GM12878 (cell line): ENCODE measurements around the gene ATXN1. TPM values are rescaled to one million over a fixed set of nuclear protein-coding genes. Genes with fewer than 3 reads are reported as not detected.

ENCODE experiments used
- ATAC-seq: fragments of 200-7000 bp; cut with Tn5 transposase; 3 replicates; pipeline ENCODE4 v1.9.1; 2020; ENCODE audit warnings: mild to moderate bottlenecking, moderate library complexity
- BruUV-seq: library from RNA; stranded (reverse); fragments of 400-500 nt; replicated peaks from 2 replicates; lab custom pipeline; 2021; lab: Mats Ljungman, UMichigan
- CTCF ChIA-PET: fragments of 300-600 bp; sonication (Branson Sonifier 250); formaldehyde crosslinking; extraction: SDS; loops from one replicate; lab custom pipeline; 2021; ENCODE audit warnings: inconsistent platforms; lab: Yijun Ruan, JAX
- POLR2A ChIA-PET: fragments of 350-600 bp; formaldehyde crosslinking; extraction: SDS; loops from one replicate; lab custom pipeline; 2021; ENCODE audit warnings: inconsistent platforms; lab: Charles Lee
- RAD21 ChIA-PET: fragments of 300-600 bp; sonication (Branson Sonifier 250); formaldehyde crosslinking; loops from one replicate; lab custom pipeline; 2023; ENCODE audit warnings: antibody characterized with exemption; ENCODE audit not compliant: unreplicated experiment; lab: Charles Lee
- SMC1A ChIA-PET: fragments of 300-600 bp; sonication (Branson Sonifier 250); formaldehyde crosslinking; loops from one replicate; lab custom pipeline; 2023; ENCODE audit not compliant: unreplicated experiment, uncharacterized antibody; lab: Charles Lee
- DNase-seq: peaks from one replicate; pipeline ENCODE4 v3.0.0-alpha.2; 2011; ENCODE audit warnings: low read depth, low spot score
- FAIRE-seq: peaks from 3 replicates; lab custom pipeline; 2011; peaks lifted over from hg19 to GRCh38; lab: Jason Lieb, UNC
- H2AFZ ChIP-seq: 2 replicates; pipeline ENCODE4 v1.6.0; 2011; ENCODE audit warnings: low read depth, low read length, control low read depth; ENCODE audit not compliant: control insufficient read depth
- H3K27ac ChIP-seq: 2 replicates; pipeline ENCODE4 v1.5.1; 2011; ENCODE audit warnings: control low read depth; ENCODE audit not compliant: control insufficient read depth, insufficient read depth
- H3K27me3 ChIP-seq, 2 experiments: replicated peaks in 1 of 2; 2 replicates each; pipeline versions ENCODE4 v1.6.0 to v1.6.1; 2011; ENCODE audit warnings: low read length in 1 of 2; ENCODE audit not compliant: control insufficient read depth in 2 of 2, insufficient read depth in 2 of 2
- H3K36me3 ChIP-seq, 2 experiments: 2 replicates each; pipeline ENCODE4 v1.5.1; 2011; ENCODE audit warnings: low read length in 1 of 2; ENCODE audit not compliant: control insufficient read depth in 2 of 2, insufficient read depth in 2 of 2
- H3K4me1 ChIP-seq: 2 replicates; pipeline ENCODE4 v1.6.1; 2011; ENCODE audit warnings: mild to moderate bottlenecking, low read length, moderate library complexity, mixed read lengths; ENCODE audit not compliant: control insufficient read depth, insufficient read depth
- H3K4me2 ChIP-seq: 2 replicates; pipeline ENCODE4 v1.6.0; 2011; ENCODE audit warnings: control low read depth; ENCODE audit not compliant: control insufficient read depth, insufficient read depth
- H3K4me3 ChIP-seq: fragments of 200-600 bp; sonication (generic); 2 replicates; pipeline ENCODE4 v1.5.1; 2016
- H3K79me2 ChIP-seq: 2 replicates; pipeline ENCODE4 v1.6.0; 2011; ENCODE audit warnings: low read length; ENCODE audit not compliant: control insufficient read depth, insufficient read depth
- H3K9ac ChIP-seq: 2 replicates; pipeline ENCODE4 v1.8.0; 2011; ENCODE audit warnings: low read length, control low read depth, mixed read lengths; ENCODE audit not compliant: control insufficient read depth, insufficient read depth
- H3K9me3 ChIP-seq: replicated peaks from 3 replicates; pipeline ENCODE4 v1.5.1; 2011; ENCODE audit warnings: mild to moderate bottlenecking, low read length; ENCODE audit not compliant: control insufficient read depth, insufficient read depth
- H4K20me1 ChIP-seq: 2 replicates; pipeline ENCODE4 v1.6.0; 2011; ENCODE audit not compliant: control insufficient read depth, insufficient read depth
- ATF7 ChIP-seq: fragments of 450-650 bp; IDR thresholded peaks from 2 replicates; pipeline ENCODE4 v1.6.1; 2016; ENCODE audit warnings: low read depth, mild to moderate bottlenecking
- CBX3 ChIP-seq: fragments of 200-600 bp; sonication (generic); IDR thresholded peaks from 2 replicates; pipeline ENCODE4 v1.6.1; 2016; ENCODE audit warnings: low read depth, borderline replicate concordance
- EZH2 ChIP-seq: IDR thresholded peaks from 2 replicates; pipeline ENCODE4 v1.6.1; 2012; ENCODE audit warnings: low read depth, mild to moderate bottlenecking, control low read depth, inconsistent platforms, low read length, borderline replicate concordance; ENCODE audit not compliant: control insufficient read depth
- HDAC2 ChIP-seq: fragments of 200-600 bp; sonication (generic); IDR thresholded peaks from 2 replicates; pipeline ENCODE4 v1.6.1; 2017
- HDAC6 ChIP-seq: fragments of 200-600 bp; sonication (generic); IDR thresholded peaks from one replicate; pipeline ENCODE4 v1.8.0; 2017; ENCODE audit warnings: antibody characterized with exemption; ENCODE audit not compliant: unreplicated experiment
- JUNB ChIP-seq: IDR thresholded peaks from 2 replicates; pipeline ENCODE4 v1.6.1; 2016; ENCODE audit warnings: antibody characterized with exemption, mild to moderate bottlenecking
- LARP7 ChIP-seq: fragments of 450-650 bp; IDR thresholded peaks from 2 replicates; pipeline ENCODE4 v1.6.1; 2017; ENCODE audit warnings: mild to moderate bottlenecking
- MYC ChIP-seq: IDR thresholded peaks from 2 replicates; pipeline ENCODE4 v1.6.1; 2011; ENCODE audit warnings: mild to moderate bottlenecking, low read length, moderate library complexity, inconsistent platforms; ENCODE audit not compliant: insufficient read depth, insufficient replicate concordance, insufficient read length, severe bottlenecking
- NFIC ChIP-seq: IDR thresholded peaks from 2 replicates; pipeline ENCODE4 v1.6.1; 2012; ENCODE audit warnings: low read depth, mild to moderate bottlenecking, inconsistent platforms, low read length, moderate library complexity
- NR2C1 ChIP-seq: fragments of 450-650 bp; IDR thresholded peaks from 2 replicates; pipeline ENCODE4 v1.6.1; 2017; ENCODE audit warnings: antibody characterized with exemption, mild to moderate bottlenecking, moderate library complexity
- RUNX3 ChIP-seq: IDR thresholded peaks from 2 replicates; pipeline ENCODE4 v1.6.1; 2012; ENCODE audit warnings: low read length, inconsistent platforms
- ZNF217 ChIP-seq: fragments of 450-650 bp; IDR thresholded peaks from 2 replicates; pipeline ENCODE4 v1.6.1; 2017; ENCODE audit warnings: antibody characterized with exemption, mild to moderate bottlenecking
- WGBS: methylation state at CpG from one replicate; pipeline ENCODE4 v1.1.6; 2016; ENCODE audit warnings: low lambda C conversion rate; ENCODE audit not compliant: insufficient replicate concordance, insufficient coverage; ENCODE audit errors: missing lambda C conversion rate; 5-methylcytosine and 5-hydroxymethylcytosine counted together
- in situ Hi-C: fragments of 300-500 bp; cut with MboI; formaldehyde crosslinking; loops from 9 replicates; pipeline ENCODE4 v1.14.3; 2018; ENCODE audit warnings: mixed read lengths
- intact Hi-C: fragments of 100-400 bp; cut with micrococcal nuclease; formaldehyde crosslinking; loops from one replicate; pipeline ENCODE4 v1.14.2; 2022; ENCODE audit not compliant: unreplicated experiment
- polyA plus RNA-seq, 11 experiments: library from polyadenylated mRNA; depleted of rRNA in 4 of 11; unstranded in 6 of 11; stranded (reverse) in 5 of 11; fragments of >200 nt; fragmentation: Nextera tagmentation in 4 of 11; fragmentation: Illumina TruSeq in 1 of 11; extraction: Ambion mirVana in 4 of 11; extraction: Trizol in 1 of 11; gene quantifications; 1 replicate in 1 of 11; 2 replicates in 10 of 11; pipeline versions ENCODE4 v1.2.1 to v1.2.3, GENCODE V29; 2011 to 2016; ENCODE audit warnings: inconsistent platforms in 2 of 11, missing spikeins in 2 of 11, low read depth in 1 of 11
- total RNA-seq, 4 experiments: library from RNA; depleted of rRNA in 3 of 4; stranded (reverse); fragments of >200 nt in 3 of 4; fragmentation: Illumina TruSeq in 1 of 4; extraction: Trizol in 1 of 4; gene quantifications; 2 replicates each; pipeline versions ENCODE4 v1.2.1 to v1.2.3, GENCODE V29; 2013 to 2021
- TF ChIP-seq, protein P1 (sequence below): fragments of 450-650 bp; IDR thresholded peaks from 2 replicates; pipeline ENCODE4 v1.6.1; 2018; ENCODE audit warnings: borderline replicate concordance, mild to moderate bottlenecking; ENCODE audit not compliant: partially characterized antibody
- TF ChIP-seq, protein P2 (sequence below): IDR thresholded peaks from 2 replicates; pipeline ENCODE4 v1.6.1; 2012; ENCODE audit warnings: low read length, inconsistent platforms
- TF ChIP-seq, protein P3 (sequence below): fragments of 450-650 bp; IDR thresholded peaks from 2 replicates; pipeline ENCODE4 v1.6.1; 2017; ENCODE audit warnings: mild to moderate bottlenecking, low read depth, inconsistent platforms; ENCODE audit not compliant: poor library complexity, severe bottlenecking

The ATXN1 gene
- total and polyA plus RNA-seq, 10 of the 15 experiments (the other 5 are each of a cell fraction or from before 2014, with no cell fraction given): 12.2 to 51.2 (median 20.5) TPM

DNA sequence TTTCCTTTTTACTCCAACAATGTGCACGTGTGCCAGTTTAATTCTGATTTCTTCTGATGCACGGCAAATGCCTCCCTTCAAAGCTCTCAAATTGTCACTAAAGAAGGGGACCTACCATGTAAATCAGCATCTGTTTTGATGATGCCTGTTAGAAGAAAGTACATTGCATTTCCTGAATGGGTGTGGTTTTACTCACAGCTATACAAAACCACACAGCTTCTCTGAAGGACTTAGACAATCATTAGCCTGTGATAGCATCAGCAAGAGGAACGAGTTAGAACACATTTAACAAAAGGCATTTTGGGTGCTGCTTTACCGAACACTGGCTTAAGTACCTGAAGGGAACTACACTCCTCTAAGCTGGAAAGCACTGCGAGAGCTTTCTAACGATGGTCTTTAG, 109.4 kb downstream of the ATXN1 start (continued):
- TF ChIP-seq MYC (no peak), NFIC (no peak), RUNX3 (peak; percentile 73), ATF7 (peak; percentile 45; the same call in 1 of the 2 replicates)

DNA sequence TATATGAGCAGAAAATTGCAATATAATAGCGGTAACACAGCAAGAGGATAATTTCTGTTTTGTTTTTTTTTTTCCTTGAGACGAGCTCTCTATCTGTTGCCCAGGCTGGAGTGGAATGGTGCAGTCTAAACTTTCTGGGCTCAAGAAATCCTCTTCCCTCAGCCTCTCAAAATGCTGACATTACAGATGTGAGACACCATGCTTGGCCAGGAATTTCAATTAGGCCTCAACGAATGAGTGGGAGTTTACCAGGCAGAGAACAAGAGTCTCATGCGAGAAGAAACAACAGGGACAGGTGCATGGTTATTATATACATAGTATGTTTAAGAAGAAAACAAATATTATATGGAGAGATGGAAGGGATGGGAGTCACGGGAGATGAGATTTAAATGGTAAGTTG, 111.4 kb downstream of the ATXN1 start:
- in situ Hi-C loops (no loop called here), intact Hi-C loops (loop anchor here (5.0 kb wide), 1 partner anchor 112 kb away; the partner anchor contains the start of gene ATXN1)
- Histone ChIP-seq H3K9ac (no peak overlapping the region), H3K4me1 (peaks cover 16% of the 10 kb centered on the region), H2AFZ (no peak overlapping the region), H3K27me3 (no peaks in the 10 kb centered on the region), H3K36me3 (peaks cover 2 to 3% of the 10 kb centered on the region in 2 experiments; a peak in 1 of 4 replicates), H3K27ac (no peak overlapping the region), H3K4me2 (no peak overlapping the region), H4K20me1 (no peaks in the 10 kb centered on the region; the same call in 1 of the 2 replicates), H3K4me3 (no peak overlapping the region), H3K9me3 (no peaks in the 10 kb centered on the region), H3K79me2 (no peaks in the 10 kb centered on the region)
- BruUV-seq: no TSS peak
- FAIRE-seq (no peak), DNase-seq (no peak), ATAC-seq (no peak)
- ChIA-PET CTCF (no interaction called here), RAD21 (interaction anchor here (0.6 to 1.0 kb wide), 3 partner anchors 137 to 365 kb away, joined by 3 to 4 read pairs (median 3); no protein-coding TSS in a partner anchor), POLR2A (interaction anchor here (0.6 to 3.0 kb wide), 2 partner anchors 9 to 109 kb away, joined by 3 to 14 read pairs; no protein-coding TSS in a partner anchor), SMC1A (interaction anchor here (0.6 to 2.1 kb wide), 9 partner anchors 9 to 364 kb away, joined by 3 to 8 read pairs (median 3); no protein-coding TSS in a partner anchor)
- WGBS: 85% methylated on average over 5 of the region's 5 CpGs
- no peak for TF ChIP-seq CBX3
- TF ChIP-seq ATF7: no peak
- TF ChIP-seq NR2C1: no peak
- no peak for TF ChIP-seq HDAC6
- no peak for TF ChIP-seq LARP7
- no peak for TF ChIP-seq JUNB
- TF ChIP-seq, protein P1, sequence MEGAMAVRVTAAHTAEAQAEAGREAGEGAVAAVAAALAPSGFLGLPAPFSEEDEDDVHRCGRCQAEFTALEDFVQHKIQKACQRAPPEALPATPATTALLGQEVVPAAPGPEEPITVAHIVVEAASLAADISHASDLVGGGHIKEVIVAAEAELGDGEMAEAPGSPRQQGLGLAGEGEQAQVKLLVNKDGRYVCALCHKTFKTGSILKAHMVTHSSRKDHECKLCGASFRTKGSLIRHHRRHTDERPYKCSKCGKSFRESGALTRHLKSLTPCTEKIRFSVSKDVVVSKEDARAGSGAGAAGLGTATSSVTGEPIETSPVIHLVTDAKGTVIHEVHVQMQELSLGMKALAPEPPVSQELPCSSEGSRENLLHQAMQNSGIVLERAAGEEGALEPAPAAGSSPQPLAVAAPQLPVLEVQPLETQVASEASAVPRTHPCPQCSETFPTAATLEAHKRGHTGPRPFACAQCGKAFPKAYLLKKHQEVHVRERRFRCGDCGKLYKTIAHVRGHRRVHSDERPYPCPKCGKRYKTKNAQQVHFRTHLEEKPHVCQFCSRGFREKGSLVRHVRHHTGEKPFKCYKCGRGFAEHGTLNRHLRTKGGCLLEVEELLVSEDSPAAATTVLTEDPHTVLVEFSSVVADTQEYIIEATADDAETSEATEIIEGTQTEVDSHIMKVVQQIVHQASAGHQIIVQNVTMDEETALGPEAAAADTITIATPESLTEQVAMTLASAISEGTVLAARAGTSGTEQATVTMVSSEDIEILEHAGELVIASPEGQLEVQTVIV: no peak
- TF ChIP-seq EZH2: no peak
- TF ChIP-seq, protein P2, sequence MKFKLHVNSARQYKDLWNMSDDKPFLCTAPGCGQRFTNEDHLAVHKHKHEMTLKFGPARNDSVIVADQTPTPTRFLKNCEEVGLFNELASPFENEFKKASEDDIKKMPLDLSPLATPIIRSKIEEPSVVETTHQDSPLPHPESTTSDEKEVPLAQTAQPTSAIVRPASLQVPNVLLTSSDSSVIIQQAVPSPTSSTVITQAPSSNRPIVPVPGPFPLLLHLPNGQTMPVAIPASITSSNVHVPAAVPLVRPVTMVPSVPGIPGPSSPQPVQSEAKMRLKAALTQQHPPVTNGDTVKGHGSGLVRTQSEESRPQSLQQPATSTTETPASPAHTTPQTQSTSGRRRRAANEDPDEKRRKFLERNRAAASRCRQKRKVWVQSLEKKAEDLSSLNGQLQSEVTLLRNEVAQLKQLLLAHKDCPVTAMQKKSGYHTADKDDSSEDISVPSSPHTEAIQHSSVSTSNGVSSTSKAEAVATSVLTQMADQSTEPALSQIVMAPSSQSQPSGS: no peak
- TF ChIP-seq ZNF217: no peak
- TF ChIP-seq, protein P3, sequence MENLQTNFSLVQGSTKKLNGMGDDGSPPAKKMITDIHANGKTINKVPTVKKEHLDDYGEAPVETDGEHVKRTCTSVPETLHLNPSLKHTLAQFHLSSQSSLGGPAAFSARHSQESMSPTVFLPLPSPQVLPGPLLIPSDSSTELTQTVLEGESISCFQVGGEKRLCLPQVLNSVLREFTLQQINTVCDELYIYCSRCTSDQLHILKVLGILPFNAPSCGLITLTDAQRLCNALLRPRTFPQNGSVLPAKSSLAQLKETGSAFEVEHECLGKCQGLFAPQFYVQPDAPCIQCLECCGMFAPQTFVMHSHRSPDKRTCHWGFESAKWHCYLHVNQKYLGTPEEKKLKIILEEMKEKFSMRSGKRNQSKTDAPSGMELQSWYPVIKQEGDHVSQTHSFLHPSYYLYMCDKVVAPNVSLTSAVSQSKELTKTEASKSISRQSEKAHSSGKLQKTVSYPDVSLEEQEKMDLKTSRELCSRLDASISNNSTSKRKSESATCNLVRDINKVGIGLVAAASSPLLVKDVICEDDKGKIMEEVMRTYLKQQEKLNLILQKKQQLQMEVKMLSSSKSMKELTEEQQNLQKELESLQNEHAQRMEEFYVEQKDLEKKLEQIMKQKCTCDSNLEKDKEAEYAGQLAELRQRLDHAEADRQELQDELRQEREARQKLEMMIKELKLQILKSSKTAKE: no peak
- TF ChIP-seq HDAC2: no peak
